Measurements from ENCODE around the gene MSI2. TPM values are rescaled to one million over a fixed set of nuclear protein-coding genes. Genes with fewer than 3 reads are reported as not detected.
A peak's percentile ranks its signal among the peaks of the same experiment; 100 is the strongest.

The MSI2 gene
- total RNA-seq, 2 experiments from 2014 or later = 117 to 120 TPM

- Mint-ChIP-seq H3K4me3 (no peak overlapping the region), H3K27ac (no peak overlapping the region), H3K9me3 (ENCODE audit: low read depth) (no peaks in the 10 kb centered on the region), H3K4me1 (peaks cover 15% of the 10 kb centered on the region), H3K36me3 (peaks cover 7% of the 10 kb centered on the region), H3K27me3 (no peaks in the 10 kb centered on the region)
- DNase-seq (no peak), ATAC-seq (no peak)
- CTCF ChIA-PET = interaction anchor here (1.3 kb wide), 1 partner anchor 29 kb away, joined by 3 read pairs; no protein-coding TSS in a partner anchor
Observed at GRCh38 chr17:57627591-57627990, 371.3 kb downstream of the MSI2 start.

GRCh38 chr17:57628421-57628820 is 372.1 kb downstream of the MSI2 start:
- Mint-ChIP-seq H3K27ac (no peak overlapping the region), H3K9me3 (ENCODE audit: low read depth) (no peaks in the 10 kb centered on the region), H3K36me3 (peaks cover 12% of the 10 kb centered on the region), H3K27me3 (no peaks in the 10 kb centered on the region), H3K4me1 (peaks cover 8% of the 10 kb centered on the region), H3K4me3 (no peak overlapping the region)
- ATAC-seq (no peak), DNase-seq (no peak)
- CTCF ChIA-PET = interaction anchor here (2.1 kb wide), 1 partner anchor 43 kb away, joined by 7 read pairs; no protein-coding TSS in a partner anchor

- Mint-ChIP-seq H3K4me3 (no peak overlapping the region), H3K9me3 (ENCODE audit: low read depth) (no peaks in the 10 kb centered on the region), H3K27me3 (no peaks in the 10 kb centered on the region), H3K27ac (no peak overlapping the region), H3K4me1 (peaks cover 2% of the 10 kb centered on the region), H3K36me3 (peaks cover 17% of the 10 kb centered on the region)
- ATAC-seq (no peak), DNase-seq (no peak)
- CTCF ChIA-PET = interaction anchor here (2.1 kb wide), 1 partner anchor 42 kb away, joined by 7 read pairs; no protein-coding TSS in a partner anchor
Observed at GRCh38 chr17:57629470-57629869, 373.1 kb downstream of the MSI2 start.

- Mint-ChIP-seq H3K4me3 (no peak overlapping the region), H3K9me3 (ENCODE audit: low read depth) (no peaks in the 10 kb centered on the region), H3K4me1 (no peaks in the 10 kb centered on the region), H3K36me3 (peaks cover 20% of the 10 kb centered on the region), H3K27me3 (no peaks in the 10 kb centered on the region), H3K27ac (no peak overlapping the region)
- DNase-seq (no peak), ATAC-seq (no peak)
- CTCF ChIA-PET = interaction anchor here (2.1 kb wide), 1 partner anchor 42 kb away, joined by 7 read pairs; no protein-coding TSS in a partner anchor
Observed at GRCh38 chr17:57629886-57630285, 373.6 kb downstream of the MSI2 start.

GRCh38 chr17:57630736-57631135 is 374.4 kb downstream of the MSI2 start:
- Mint-ChIP-seq H3K36me3 (peaks cover 20% of the 10 kb centered on the region), H3K4me1 (no peaks in the 10 kb centered on the region), H3K9me3 (ENCODE audit: low read depth) (no peaks in the 10 kb centered on the region), H3K27me3 (no peaks in the 10 kb centered on the region), H3K4me3 (no peak overlapping the region), H3K27ac (peak overlapping the region; percentile 9)
- DNase-seq = no peak
- ATAC-seq = no peak
- CTCF ChIA-PET = interaction anchor here (1.6 kb wide), 1 partner anchor 41 kb away, joined by 7 read pairs; no protein-coding TSS in a partner anchor

- no peaks in the 10 kb centered on the region for H3K27me3 Mint-ChIP-seq
- H3K4me3 Mint-ChIP-seq = no peak overlapping the region
- CTCF ChIA-PET = interaction anchor here (1.6 kb wide), 1 partner anchor 40 kb away, joined by 7 read pairs; no protein-coding TSS in a partner anchor
- H3K27ac Mint-ChIP-seq = no peak overlapping the region
- peaks cover 20% of the 10 kb centered on the region for H3K36me3 Mint-ChIP-seq
- no peaks in the 10 kb centered on the region for H3K4me1 Mint-ChIP-seq
- H3K9me3 Mint-ChIP-seq (ENCODE audit: low read depth) = no peaks in the 10 kb centered on the region
- ATAC-seq = no peak
- no peak for DNase-seq
Observed at GRCh38 chr17:57631871-57632270, 375.5 kb downstream of the MSI2 start.

GRCh38 chr17:57632294-57632693 is 376.0 kb downstream of the MSI2 start:
- Mint-ChIP-seq H3K36me3 (peaks cover 20% of the 10 kb centered on the region), H3K4me3 (no peak overlapping the region), H3K4me1 (no peaks in the 10 kb centered on the region), H3K27me3 (no peaks in the 10 kb centered on the region), H3K27ac (no peak overlapping the region), H3K9me3 (ENCODE audit: low read depth) (no peaks in the 10 kb centered on the region)
- DNase-seq (no peak), ATAC-seq (no peak)
- CTCF ChIA-PET = interaction anchor here (1.6 kb wide), 1 partner anchor 39 kb away, joined by 7 read pairs; no protein-coding TSS in a partner anchor

GRCh38 chr17:57633236-57633635 is 376.9 kb downstream of the MSI2 start:
- CTCF ChIA-PET = interaction anchor here (1.3 kb wide), 1 partner anchor 39 kb away, joined by 3 read pairs; no protein-coding TSS in a partner anchor
- ATAC-seq (no peak), DNase-seq (no peak)
- H3K9me3 Mint-ChIP-seq (ENCODE audit: low read depth) = no peaks in the 10 kb centered on the region
- no peak overlapping the region for H3K4me3 Mint-ChIP-seq
- no peak overlapping the region for H3K27ac Mint-ChIP-seq
- H3K4me1 Mint-ChIP-seq = no peaks in the 10 kb centered on the region
- H3K27me3 Mint-ChIP-seq = no peaks in the 10 kb centered on the region
- H3K36me3 Mint-ChIP-seq = peaks cover 20% of the 10 kb centered on the region

GRCh38 chr17:57634713-57635465 is 378.6 kb downstream of the MSI2 start:
- Mint-ChIP-seq H3K27ac (no peak overlapping the region), H3K27me3 (no peaks in the 10 kb centered on the region), H3K4me1 (no peaks in the 10 kb centered on the region), H3K9me3 (ENCODE audit: low read depth) (no peaks in the 10 kb centered on the region), H3K4me3 (no peak overlapping the region), H3K36me3 (peaks cover 20% of the 10 kb centered on the region)
- CTCF ChIA-PET = interaction anchor here (0.8 to 1.3 kb wide), 2 partner anchors 30 to 37 kb away, joined by 3 read pairs; no protein-coding TSS in a partner anchor
- DNase-seq (no peak), ATAC-seq (no peak)

- Mint-ChIP-seq H3K9me3 (ENCODE audit: low read depth) (no peaks in the 10 kb centered on the region), H3K27me3 (no peaks in the 10 kb centered on the region), H3K27ac (no peak overlapping the region), H3K4me1 (no peaks in the 10 kb centered on the region), H3K36me3 (peaks cover 20% of the 10 kb centered on the region), H3K4me3 (no peak overlapping the region)
- DNase-seq (no peak), ATAC-seq (no peak)
- CTCF ChIA-PET = interaction anchor here (1.6 kb wide), 1 partner anchor 36 kb away, joined by 3 read pairs; no protein-coding TSS in a partner anchor
Observed at GRCh38 chr17:57636274-57636673, 380.0 kb downstream of the MSI2 start.

- Mint-ChIP-seq H3K4me3 (no peak overlapping the region), H3K4me1 (no peaks in the 10 kb centered on the region), H3K9me3 (ENCODE audit: low read depth) (no peaks in the 10 kb centered on the region), H3K36me3 (peaks cover 15% of the 10 kb centered on the region), H3K27me3 (no peaks in the 10 kb centered on the region), H3K27ac (no peak overlapping the region)
- no peak for DNase-seq
- CTCF ChIA-PET = interaction anchor here (1.6 kb wide), 1 partner anchor 35 kb away, joined by 3 read pairs; no protein-coding TSS in a partner anchor
- ATAC-seq = no peak
Observed at GRCh38 chr17:57636985-57637665, 380.8 kb downstream of the MSI2 start.

- Mint-ChIP-seq H3K4me3 (no peak overlapping the region), H3K36me3 (peaks cover 12% of the 10 kb centered on the region), H3K27me3 (no peaks in the 10 kb centered on the region), H3K27ac (no peak overlapping the region), H3K4me1 (no peaks in the 10 kb centered on the region), H3K9me3 (ENCODE audit: low read depth) (no peaks in the 10 kb centered on the region)
- CTCF ChIA-PET = interaction anchor here (1.2 to 1.6 kb wide), 2 partner anchors 34 to 35 kb away, joined by 3 read pairs; no protein-coding TSS in a partner anchor
- DNase-seq = no peak
- ATAC-seq = no peak
Observed at GRCh38 chr17:57637666-57638010, 381.3 kb downstream of the MSI2 start.

GRCh38 chr17:57638284-57638683 is 382.0 kb downstream of the MSI2 start:
- Mint-ChIP-seq H3K4me1 (no peaks in the 10 kb centered on the region), H3K36me3 (peaks cover 8% of the 10 kb centered on the region), H3K27ac (no peak overlapping the region), H3K9me3 (ENCODE audit: low read depth) (no peaks in the 10 kb centered on the region), H3K27me3 (no peaks in the 10 kb centered on the region), H3K4me3 (no peak overlapping the region)
- CTCF ChIA-PET = interaction anchor here (1.2 kb wide), 1 partner anchor 33 kb away, joined by 3 read pairs; no protein-coding TSS in a partner anchor
- no peak for ATAC-seq
- no peak for DNase-seq

Measured in activated CD8-positive, alpha-beta memory T cell treated with anti-CD3 and anti-CD28 coated beads, Interleukin-2, amount 10 ng/mL, durations not matched to agents 7 days and 5 days (primary cell).